Mucosa of rectum (tissue), 2 donors: Measurements from ENCODE around the gene CADM1.

ENCODE experiments used
- H3K27ac ChIP-seq, 2 donors: one replicate each; pipeline ENCODE4 v1.7.0; 2013; ENCODE audit warnings: inconsistent platforms in 2 of 2, low read depth in 2 of 2, low read length in 2 of 2
- H3K27me3 ChIP-seq, 2 donors: one replicate each; pipeline ENCODE4 v1.7.0; 2013; ENCODE audit warnings: low read length in 2 of 2; ENCODE audit not compliant: control insufficient read depth in 2 of 2, insufficient read depth in 2 of 2
- H3K36me3 ChIP-seq, 2 donors: one replicate each; pipeline ENCODE4 v1.7.0; 2013; ENCODE audit warnings: low read length in 2 of 2; ENCODE audit not compliant: control insufficient read depth in 2 of 2, insufficient read depth in 2 of 2
- H3K4me1 ChIP-seq, 2 donors: one replicate each; pipeline ENCODE4 v1.7.0; 2013; ENCODE audit warnings: low read length in 2 of 2, mild to moderate bottlenecking in 1 of 2; ENCODE audit not compliant: control insufficient read depth in 2 of 2, insufficient read depth in 2 of 2
- H3K4me3 ChIP-seq, 2 donors: one replicate each; pipeline ENCODE4 v1.7.0; 2013; ENCODE audit warnings: low read length in 2 of 2
- H3K9ac ChIP-seq, 2 donors: one replicate each; pipeline ENCODE4 v1.7.0; 2013; ENCODE audit warnings: low read length in 2 of 2, low read depth in 1 of 2, mild to moderate bottlenecking in 1 of 2
- H3K9me3 ChIP-seq, 2 donors: one replicate each; pipeline ENCODE4 v1.7.0; 2013; ENCODE audit warnings: low read length in 2 of 2; ENCODE audit not compliant: control insufficient read depth in 2 of 2
- donor health status: healthy.
- donor health status: Normal muscosa, but diverticular disease.

Gene CADM1

DNA sequence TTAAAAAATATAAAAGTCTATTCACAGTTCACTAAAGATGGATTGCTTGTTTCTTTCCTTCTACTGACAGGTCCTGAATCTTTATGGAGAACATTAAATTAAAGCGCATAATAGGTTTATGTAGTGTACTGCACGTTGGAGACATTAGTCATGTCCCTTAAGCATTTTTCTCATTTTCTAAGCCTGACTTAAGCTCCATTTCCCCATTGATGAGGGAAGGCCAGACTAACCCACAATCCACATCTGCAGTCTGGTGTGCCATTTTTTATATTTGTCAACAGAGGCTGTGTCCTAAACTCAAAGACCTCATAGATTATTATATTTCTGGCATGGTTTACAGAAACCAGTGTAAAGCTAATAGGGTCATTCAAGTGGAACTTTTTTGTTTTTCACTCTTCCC is 39.9 kb downstream of the CADM1 start:
- H3K27me3 ChIP-seq, result no peaks in the 10 kb centered on the region
- no peaks in the 10 kb centered on the region for H3K4me1 ChIP-seq
- no peak overlapping the region for H3K4me3 ChIP-seq
- no peaks in the 10 kb centered on the region for H3K9me3 ChIP-seq
- no peaks in the 10 kb centered on the region for H3K36me3 ChIP-seq
- no peak overlapping the region for H3K9ac ChIP-seq
- no peak overlapping the region for H3K27ac ChIP-seq

DNA sequence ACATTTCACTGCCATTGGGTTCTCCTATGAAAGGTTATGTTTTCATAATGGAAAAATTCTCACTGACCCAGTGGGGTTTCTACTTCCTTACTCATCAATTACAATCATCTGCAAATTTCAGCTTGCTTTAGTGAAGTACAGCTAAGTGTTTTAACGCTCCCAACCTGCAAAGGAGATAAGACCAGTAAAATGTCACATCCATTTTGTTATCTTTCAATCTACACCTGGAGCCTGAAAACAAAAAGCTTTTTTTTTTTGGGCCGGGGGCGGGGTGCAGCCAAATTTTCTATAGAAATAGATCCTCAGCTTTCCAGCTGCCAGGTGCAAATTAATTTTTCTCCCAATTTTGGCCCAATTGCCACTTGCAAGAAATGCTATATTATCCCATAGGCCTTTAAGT is 40.6 kb downstream of the CADM1 start:
- no peaks in the 10 kb centered on the region for H3K36me3 ChIP-seq
- H3K9ac ChIP-seq, result no peak overlapping the region
- no peaks in the 10 kb centered on the region for H3K4me1 ChIP-seq
- H3K9me3 ChIP-seq, result no peaks in the 10 kb centered on the region
- H3K4me3 ChIP-seq, result no peak overlapping the region
- H3K27me3 ChIP-seq, result no peaks in the 10 kb centered on the region
- H3K27ac ChIP-seq, result no peak overlapping the region

DNA sequence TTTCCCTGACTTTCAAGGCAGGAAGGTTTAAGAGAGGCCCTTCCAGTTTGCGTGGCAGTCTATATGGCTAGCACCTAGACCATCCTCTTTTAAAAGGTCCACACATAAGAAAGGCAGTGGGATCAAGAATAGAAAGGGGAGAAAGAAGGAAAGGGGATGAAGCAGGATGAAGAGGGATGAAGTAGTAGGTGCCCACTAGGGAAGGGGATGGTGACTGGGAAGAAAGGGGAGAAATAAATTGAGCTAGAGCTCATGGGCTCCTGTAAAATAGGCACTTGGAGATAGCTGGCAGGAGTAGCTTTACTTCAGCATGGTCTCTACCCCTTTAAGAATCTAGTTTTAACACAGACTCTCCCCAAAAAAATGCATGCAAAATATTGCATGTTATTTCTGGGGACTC is 41.5 kb downstream of the CADM1 start:
- Histone ChIP-seq H3K36me3 (no peaks in the 10 kb centered on the region), H3K4me3 (no peak overlapping the region), H3K4me1 (no peaks in the 10 kb centered on the region), H3K27me3 (no peaks in the 10 kb centered on the region), H3K27ac (no peak overlapping the region), H3K9me3 (no peaks in the 10 kb centered on the region), H3K9ac (no peak overlapping the region)

DNA sequence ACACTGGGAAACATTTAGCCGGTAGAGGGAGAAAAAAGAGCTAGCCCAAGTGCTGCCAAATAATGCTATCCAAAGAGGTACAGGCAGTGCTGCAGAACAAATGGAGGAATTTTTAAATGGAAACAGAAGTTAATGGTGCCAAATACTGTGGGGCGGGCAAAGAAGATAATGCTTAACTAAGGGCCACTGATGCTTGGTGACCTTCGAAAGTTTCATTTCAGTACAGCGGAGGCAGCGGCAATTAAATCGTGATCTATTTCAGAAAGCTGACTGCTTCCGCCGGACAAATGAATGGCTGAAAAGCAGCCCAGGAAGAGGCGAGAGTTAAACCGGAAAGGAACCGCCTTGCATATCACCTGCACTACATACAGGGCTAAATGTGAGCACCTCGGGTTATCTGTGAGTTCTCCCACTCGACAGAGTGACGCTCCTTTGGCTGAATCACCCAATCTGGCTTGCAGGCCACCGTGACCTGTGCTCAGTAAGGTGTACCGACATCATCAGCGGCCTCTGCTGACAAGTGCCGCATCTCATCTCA is 42.1 kb downstream of the CADM1 start:
- no peaks in the 10 kb centered on the region for H3K27me3 ChIP-seq
- no peaks in the 10 kb centered on the region for H3K36me3 ChIP-seq
- H3K9ac ChIP-seq, result no peak overlapping the region
- H3K9me3 ChIP-seq, result no peaks in the 10 kb centered on the region
- no peaks in the 10 kb centered on the region for H3K4me1 ChIP-seq
- no peak overlapping the region for H3K27ac ChIP-seq
- H3K4me3 ChIP-seq, result no peak overlapping the region

DNA sequence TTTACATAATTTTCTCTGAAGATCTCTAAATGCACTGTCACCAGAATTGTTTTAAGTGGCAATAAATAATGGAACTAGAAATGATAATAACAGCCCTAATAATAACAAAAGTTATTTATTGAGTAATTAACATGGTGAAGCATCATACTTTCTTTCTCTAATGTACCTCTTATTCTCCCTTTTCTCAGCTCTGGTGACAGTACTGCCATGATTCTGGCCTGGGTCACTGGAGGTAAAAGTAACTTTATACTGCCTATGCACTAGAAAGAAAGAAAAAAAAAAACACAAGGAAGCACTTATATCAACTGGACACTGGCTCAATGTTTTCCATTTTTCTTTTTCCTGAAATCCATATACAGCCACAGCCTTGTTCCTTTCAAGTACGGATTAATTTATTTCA is 43.7 kb downstream of the CADM1 start:
- Histone ChIP-seq H3K4me3 (no peak overlapping the region), H3K27me3 (no peaks in the 10 kb centered on the region), H3K27ac (no peak overlapping the region), H3K4me1 (no peaks in the 10 kb centered on the region), H3K9me3 (no peaks in the 10 kb centered on the region), H3K36me3 (no peaks in the 10 kb centered on the region), H3K9ac (no peak overlapping the region)

GRCh38 chr11:115459563-115459962 is 44.7 kb downstream of the CADM1 start:
- H3K4me1 ChIP-seq, result no peaks in the 10 kb centered on the region
- no peaks in the 10 kb centered on the region for H3K36me3 ChIP-seq
- H3K4me3 ChIP-seq, result no peak overlapping the region
- no peak overlapping the region for H3K9ac ChIP-seq
- H3K9me3 ChIP-seq, result no peaks in the 10 kb centered on the region
- no peaks in the 10 kb centered on the region for H3K27me3 ChIP-seq
- no peak overlapping the region for H3K27ac ChIP-seq

DNA sequence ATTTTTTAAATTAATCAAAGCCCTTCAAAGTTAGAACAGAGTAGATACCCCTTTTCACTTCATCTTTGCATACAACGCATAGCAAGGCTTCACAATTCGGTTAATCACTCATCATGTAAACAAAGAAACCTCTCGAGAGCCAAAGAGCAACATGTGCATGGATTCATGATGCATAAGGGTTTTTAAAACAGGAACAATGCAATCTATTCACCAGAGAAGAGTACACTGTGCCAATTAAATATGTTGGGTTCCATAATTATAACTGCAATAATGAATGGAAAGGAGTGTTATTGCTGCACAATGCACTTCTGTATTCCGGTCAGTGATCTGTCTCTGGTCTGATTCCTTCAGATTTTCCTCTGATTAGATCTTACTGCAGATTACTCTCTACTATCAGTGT is 45.3 kb downstream of the CADM1 start:
- Histone ChIP-seq H3K27ac (no peak overlapping the region), H3K27me3 (no peaks in the 10 kb centered on the region), H3K9me3 (no peaks in the 10 kb centered on the region)

DNA sequence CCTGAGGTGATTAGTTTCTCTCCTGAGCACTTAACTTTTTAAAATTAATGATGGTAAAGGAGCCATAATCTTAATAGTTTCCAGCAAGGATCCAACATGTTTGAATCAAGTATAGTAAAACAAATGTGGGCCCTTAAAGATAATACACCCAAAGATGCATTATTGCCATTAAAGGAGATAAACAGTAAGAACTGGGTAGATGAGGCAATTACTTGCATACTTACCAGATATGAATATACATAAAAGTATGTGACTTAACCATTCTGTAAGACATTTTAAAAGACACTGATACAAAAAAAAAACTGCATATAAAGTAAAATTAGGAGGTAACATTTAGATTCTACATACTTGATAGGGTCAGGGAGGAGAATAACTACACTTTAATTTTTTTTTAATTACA is 48.2 kb downstream of the CADM1 start:
- no peaks in the 10 kb centered on the region for H3K27me3 ChIP-seq
- H3K4me1 ChIP-seq, result peaks cover 0 to 5% of the 10 kb centered on the region in 2 donors
- no peaks in the 10 kb centered on the region for H3K9me3 ChIP-seq
- no peak overlapping the region for H3K27ac ChIP-seq
- no peak overlapping the region for H3K9ac ChIP-seq
- no peaks in the 10 kb centered on the region for H3K36me3 ChIP-seq
- no peak overlapping the region for H3K4me3 ChIP-seq

More for the DNA sequence above, 45.3 kb downstream of the CADM1 start:
- Histone ChIP-seq H3K36me3 (no peaks in the 10 kb centered on the region), H3K4me3 (no peak overlapping the region), H3K4me1 (no peaks in the 10 kb centered on the region), H3K9ac (no peak overlapping the region)

DNA sequence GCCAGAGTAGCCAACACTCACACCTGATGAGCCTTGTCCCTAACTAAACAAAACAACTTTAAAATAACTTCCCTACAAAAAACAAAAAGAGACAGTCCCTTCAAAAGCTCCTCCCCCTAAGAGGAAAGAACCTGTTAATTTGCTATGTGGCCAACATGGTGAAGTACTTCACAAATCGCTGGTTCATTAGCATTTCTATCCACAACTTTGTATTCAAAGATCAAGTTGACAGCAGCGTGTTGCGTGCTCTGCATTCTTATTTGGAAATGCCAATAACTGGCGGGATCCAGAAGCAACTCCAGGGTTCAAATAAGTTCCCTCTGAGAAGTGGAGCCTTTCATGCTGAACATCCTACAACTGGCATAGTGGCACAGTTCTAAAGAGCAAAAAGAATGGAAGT is 48.6 kb downstream of the CADM1 start:
- Histone ChIP-seq H3K27me3 (no peaks in the 10 kb centered on the region), H3K9ac (no peak overlapping the region), H3K27ac (no peak overlapping the region), H3K4me3 (no peak overlapping the region), H3K9me3 (no peaks in the 10 kb centered on the region), H3K36me3 (no peaks in the 10 kb centered on the region), H3K4me1 (peaks cover 0 to 5% of the 10 kb centered on the region in 2 donors)

GRCh38 chr11:115454525-115454924 is 49.7 kb downstream of the CADM1 start:
- Histone ChIP-seq H3K27ac (no peak overlapping the region), H3K9ac (no peak overlapping the region), H3K4me1 (peaks cover 0 to 5% of the 10 kb centered on the region in 2 donors), H3K9me3 (no peaks in the 10 kb centered on the region), H3K4me3 (no peak overlapping the region), H3K36me3 (no peaks in the 10 kb centered on the region), H3K27me3 (no peaks in the 10 kb centered on the region)
